Astrocyte of the hippocampus (primary cell): Measurements from ENCODE around the gene MAP3K10.
"Not testable (repeated sequence)": the region's sequence is repeated elsewhere in the genome, so short reads cannot be mapped to it uniquely, and the experiment has no call there.

Source experiments
- DNase-seq: peaks from one replicate; pipeline ENCODE4 v3.0.0; 2011; ENCODE audit warnings: low read depth, low spot score

The MAP3K10 gene

GRCh38 chr19:40217027-40217810, 26.0 kb downstream of the MAP3K10 start:
- DNase-seq, result no peak

- DNase-seq, result peak; percentile 76
Observed at GRCh38 chr19:40217934-40218890, 27.0 kb downstream of the MAP3K10 start, which contains the start of gene TTC9B. Gene TTC9B, minus strand, starts transcription at chr19:40218384. Its CDS starts 3 bp downstream, at chr19:40218381.

- not testable (repeated sequence) for DNase-seq
Observed at GRCh38 chr19:40219029-40219428, 27.8 kb downstream of the MAP3K10 start.

- DNase-seq, result peak; percentile 61
Observed at GRCh38 chr19:40219721-40220276, 28.6 kb downstream of the MAP3K10 start.

GRCh38 chr19:40220674-40221073, 29.4 kb downstream of the MAP3K10 start:
- no peak for DNase-seq

GRCh38 chr19:40221858-40222619, 30.8 kb downstream of the MAP3K10 start:
- DNase-seq, result peak; percentile 91

- DNase-seq, result no peak
Observed at GRCh38 chr19:40223135-40223822, 32.1 kb downstream of the MAP3K10 start.

- no peak for DNase-seq
Observed at GRCh38 chr19:40224342-40225150, 33.3 kb downstream of the MAP3K10 start.

- no peak for DNase-seq
Observed at GRCh38 chr19:40225440-40226305, 34.4 kb downstream of the MAP3K10 start.

GRCh38 chr19:40228346-40228745, 37.1 kb downstream of the MAP3K10 start:
- DNase-seq, result no peak

- DNase-seq, result no peak
Observed at GRCh38 chr19:40228863-40229262, 37.6 kb downstream of the MAP3K10 start.

- DNase-seq, result peak; percentile 33
Observed at GRCh38 chr19:40229484-40229883, 38.3 kb downstream of the MAP3K10 start.

GRCh38 chr19:40229926-40230417, 38.7 kb downstream of the MAP3K10 start:
- no peak for DNase-seq

GRCh38 chr19:40231057-40231456, 39.8 kb downstream of the MAP3K10 start:
- DNase-seq, result no peak

GRCh38 chr19:40231544-40232424, 40.6 kb downstream of the MAP3K10 start:
- no peak for DNase-seq

GRCh38 chr19:40232479-40232878, 41.3 kb downstream of the MAP3K10 start:
- DNase-seq, result no peak

- no peak for DNase-seq
Observed at GRCh38 chr19:40232949-40233810, 42.0 kb downstream of the MAP3K10 start.
